ENCODE results near the gene LGALS9. TPM values are rescaled to one million over a fixed set of nuclear protein-coding genes. Genes with fewer than 3 reads are reported as not detected.

LGALS9 gene
- total and polyA plus RNA-seq, 2 experiments from 2014 or later = 0.48 to 0.73 TPM

- peaks cover 22% of the 10 kb centered on the region for H3K36me3 Mint-ChIP-seq (ENCODE audit: low read depth)
- DNase-seq (ENCODE audit: low spot score) = no peak
- H3K27me3 Mint-ChIP-seq (ENCODE audit: insufficient read depth, low read depth, poor library complexity) = peaks cover 7% of the 10 kb centered on the region
Observed at GRCh38 chr17:27596566-27597187, 34.3 kb upstream of the LGALS9 start.

More at GRCh38 chr17:27596566-27597187, 34.3 kb upstream of the LGALS9 start:
- no peak overlapping the region for H3K27ac ChIP-seq (ENCODE audit: low read depth)
- H3K4me2 ChIP-seq = no peak overlapping the region
- no peaks in the 10 kb centered on the region for H3K4me1 ChIP-seq (ENCODE audit: insufficient read depth)
- no peaks in the 10 kb centered on the region for H3K79me2 ChIP-seq (replicated peaks; ENCODE audit: insufficient read depth)
- no peak overlapping the region for H3K4me3 Mint-ChIP-seq
- no peaks in the 10 kb centered on the region for H3F3A ChIP-seq (replicated peaks; ENCODE audit: low read depth)
- peaks cover 5% of the 10 kb centered on the region; the same call in 2 of the 3 replicates for H3K4me1 Mint-ChIP-seq
- no peaks in the 10 kb centered on the region for H4K20me1 ChIP-seq (replicated peaks; ENCODE audit: insufficient read depth)
- H3K9me3 Mint-ChIP-seq = no peaks in the 10 kb centered on the region; the same call in 2 of the 3 replicates
- no peak for TF ChIP-seq ZNF331 (CRISPR knock-in tag; IDR thresholded peaks at IDR 0.05; ENCODE audit: low read depth)
- TF ChIP-seq JUNB (IDR thresholded peaks at IDR 0.05; ENCODE audit: unreplicated experiment) = no peak
- no peak for TF ChIP-seq ZNF462 (CRISPR knock-in tag; IDR thresholded peaks at IDR 0.05)
- TF ChIP-seq ZNF114 (CRISPR knock-in tag; IDR thresholded peaks at IDR 0.05) = no peak
- TF ChIP-seq, protein P1, sequence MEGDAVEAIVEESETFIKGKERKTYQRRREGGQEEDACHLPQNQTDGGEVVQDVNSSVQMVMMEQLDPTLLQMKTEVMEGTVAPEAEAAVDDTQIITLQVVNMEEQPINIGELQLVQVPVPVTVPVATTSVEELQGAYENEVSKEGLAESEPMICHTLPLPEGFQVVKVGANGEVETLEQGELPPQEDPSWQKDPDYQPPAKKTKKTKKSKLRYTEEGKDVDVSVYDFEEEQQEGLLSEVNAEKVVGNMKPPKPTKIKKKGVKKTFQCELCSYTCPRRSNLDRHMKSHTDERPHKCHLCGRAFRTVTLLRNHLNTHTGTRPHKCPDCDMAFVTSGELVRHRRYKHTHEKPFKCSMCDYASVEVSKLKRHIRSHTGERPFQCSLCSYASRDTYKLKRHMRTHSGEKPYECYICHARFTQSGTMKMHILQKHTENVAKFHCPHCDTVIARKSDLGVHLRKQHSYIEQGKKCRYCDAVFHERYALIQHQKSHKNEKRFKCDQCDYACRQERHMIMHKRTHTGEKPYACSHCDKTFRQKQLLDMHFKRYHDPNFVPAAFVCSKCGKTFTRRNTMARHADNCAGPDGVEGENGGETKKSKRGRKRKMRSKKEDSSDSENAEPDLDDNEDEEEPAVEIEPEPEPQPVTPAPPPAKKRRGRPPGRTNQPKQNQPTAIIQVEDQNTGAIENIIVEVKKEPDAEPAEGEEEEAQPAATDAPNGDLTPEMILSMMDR (conservative IDR thresholded peaks at IDR 0.05; ENCODE audit: low read depth in 2 of 2) = no peak
- no peak overlapping the region for H2AFZ ChIP-seq
- no peak for ATAC-seq
- H3K27ac Mint-ChIP-seq = no peak overlapping the region
- H3K4me3 ChIP-seq = no peak overlapping the region
- peaks cover 4% of the 10 kb centered on the region; the same call in 1 of the 2 replicates for H3K36me3 ChIP-seq (ENCODE audit: insufficient read depth)
- no peaks in the 10 kb centered on the region for H3K27me3 ChIP-seq (ENCODE audit: insufficient read depth)
- H3K9me2 ChIP-seq (ENCODE audit: insufficient read depth) = no peaks in the 10 kb centered on the region
